ENCODE measurements around the gene KNDC1.

DNA sequence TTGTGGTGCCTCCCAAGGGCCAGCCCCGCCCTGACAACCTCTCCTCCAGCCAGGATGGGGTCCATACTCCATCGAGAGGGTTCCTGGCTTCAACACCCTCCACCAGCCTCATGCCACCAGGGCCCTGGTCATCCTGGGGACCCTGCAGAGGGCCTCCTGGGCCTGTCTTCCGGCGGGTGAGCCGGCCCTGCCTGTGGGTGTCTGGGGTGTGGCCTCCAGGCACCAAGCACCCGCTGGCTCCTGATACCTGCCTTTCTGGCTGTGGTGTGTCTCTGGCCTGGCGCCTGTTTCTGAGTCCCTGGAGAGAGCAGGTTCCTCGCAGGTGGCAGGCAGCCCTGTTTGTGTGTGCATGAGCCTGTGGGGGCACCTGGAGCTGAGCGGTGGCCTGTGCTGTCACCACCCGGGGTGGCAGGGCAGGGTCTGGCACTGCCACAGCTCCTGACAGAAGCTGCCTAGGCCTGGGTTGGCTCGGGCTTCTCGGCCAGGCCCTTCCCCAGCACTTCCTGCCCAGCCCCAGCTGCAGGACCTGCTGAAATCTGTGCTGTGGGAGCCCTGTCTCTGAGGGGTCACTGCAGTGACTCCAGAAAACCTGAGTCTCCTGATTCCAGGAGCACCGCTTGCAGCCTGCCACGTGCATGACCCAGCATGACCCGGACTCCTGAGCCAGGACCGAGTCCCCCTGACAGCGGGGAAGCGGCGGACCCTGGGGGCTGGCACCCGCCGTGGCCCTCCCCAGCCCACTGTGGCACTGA is 98.2 kb downstream of the KNDC1 start:
- TF ChIP-seq CTCF (IDR thresholded peaks at IDR 0.05) (no peak), POLR2AphosphoS5 (IDR thresholded peaks at IDR 0.05) (peak; percentile 43), POLR2A (IDR thresholded peaks at IDR 0.05) (peak; percentile 16)
